Measurements from ENCODE around the gene KPTN.
A peak's percentile ranks its signal among the peaks of the same experiment; 100 is the strongest.

KPTN gene

GRCh38 chr19:47520343-47520806 is 36.4 kb upstream of the KPTN start:
- no peak overlapping the region for H3K4me3 ChIP-seq
- no peak overlapping the region for H3K9ac ChIP-seq (ENCODE audit: insufficient read length)
- no peaks in the 10 kb centered on the region for H3K9me3 ChIP-seq (ENCODE audit: low read depth, low read length)
- TF ChIP-seq FOXP2 (optimal IDR thresholded peaks at IDR 0.05; ENCODE audit: control extremely low read depth, extremely low read length, insufficient read depth) (no peak), POLR2AphosphoS5 (IDR thresholded peaks at IDR 0.05; ENCODE audit: borderline replicate concordance, low read depth, low read length) (no peak), EZH2 (IDR thresholded peaks at IDR 0.05) (no peak)
- no peak overlapping the region for H3K27ac ChIP-seq
- no peak for DNase-seq (ENCODE audit: low read depth, low spot score)
- no peaks in the 10 kb centered on the region for H3K36me3 ChIP-seq (ENCODE audit: insufficient read depth, low read length)

- no peak for TF ChIP-seq EZH2 (IDR thresholded peaks at IDR 0.05)
- no peak for TF ChIP-seq FOXP2 (optimal IDR thresholded peaks at IDR 0.05; ENCODE audit: control extremely low read depth, extremely low read length, insufficient read depth)
- TF ChIP-seq POLR2AphosphoS5 (IDR thresholded peaks at IDR 0.05; ENCODE audit: borderline replicate concordance, low read depth, low read length): no peak
- Histone ChIP-seq H3K36me3 (ENCODE audit: insufficient read depth, low read length) (no peaks in the 10 kb centered on the region), H3K4me3 (no peak overlapping the region), H3K9me3 (ENCODE audit: low read depth, low read length) (no peaks in the 10 kb centered on the region), H3K9ac (ENCODE audit: insufficient read length) (no peak overlapping the region), H3K27ac (no peak overlapping the region)
- no peak for DNase-seq (ENCODE audit: low read depth, low spot score)
Observed at GRCh38 chr19:47518854-47519253, 34.8 kb upstream of the KPTN start.

DNA sequence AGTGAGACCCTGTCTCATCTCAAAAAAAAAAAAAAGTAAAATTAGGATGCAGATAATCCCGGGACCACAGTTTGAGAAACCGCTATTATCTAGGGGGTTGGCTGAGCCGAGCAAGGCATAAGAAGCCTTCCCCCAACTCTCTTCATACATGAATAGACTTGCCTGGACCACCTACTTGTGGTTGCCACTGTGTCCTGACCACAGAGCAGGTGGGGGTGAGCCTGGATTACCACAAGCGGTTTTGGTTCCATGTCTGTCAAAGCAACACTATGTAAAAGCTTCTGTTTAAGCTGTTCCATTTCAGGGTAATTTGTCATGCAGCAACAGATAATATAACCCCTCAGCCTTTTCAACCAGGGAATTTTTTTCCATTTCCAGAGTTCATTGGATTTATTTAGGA is 34.1 kb upstream of the KPTN start:
- H3K9ac ChIP-seq (ENCODE audit: insufficient read length): no peak overlapping the region
- no peaks in the 10 kb centered on the region for H3K36me3 ChIP-seq (ENCODE audit: insufficient read depth, low read length)
- H3K9me3 ChIP-seq (ENCODE audit: low read depth, low read length): no peaks in the 10 kb centered on the region
- TF ChIP-seq EZH2 (IDR thresholded peaks at IDR 0.05): no peak
- no peak for TF ChIP-seq POLR2AphosphoS5 (IDR thresholded peaks at IDR 0.05; ENCODE audit: borderline replicate concordance, low read depth, low read length)
- TF ChIP-seq FOXP2 (optimal IDR thresholded peaks at IDR 0.05; ENCODE audit: control extremely low read depth, extremely low read length, insufficient read depth): no peak
- no peak for DNase-seq (ENCODE audit: low read depth, low spot score)
- no peak overlapping the region for H3K27ac ChIP-seq
- no peak overlapping the region for H3K4me3 ChIP-seq

DNA sequence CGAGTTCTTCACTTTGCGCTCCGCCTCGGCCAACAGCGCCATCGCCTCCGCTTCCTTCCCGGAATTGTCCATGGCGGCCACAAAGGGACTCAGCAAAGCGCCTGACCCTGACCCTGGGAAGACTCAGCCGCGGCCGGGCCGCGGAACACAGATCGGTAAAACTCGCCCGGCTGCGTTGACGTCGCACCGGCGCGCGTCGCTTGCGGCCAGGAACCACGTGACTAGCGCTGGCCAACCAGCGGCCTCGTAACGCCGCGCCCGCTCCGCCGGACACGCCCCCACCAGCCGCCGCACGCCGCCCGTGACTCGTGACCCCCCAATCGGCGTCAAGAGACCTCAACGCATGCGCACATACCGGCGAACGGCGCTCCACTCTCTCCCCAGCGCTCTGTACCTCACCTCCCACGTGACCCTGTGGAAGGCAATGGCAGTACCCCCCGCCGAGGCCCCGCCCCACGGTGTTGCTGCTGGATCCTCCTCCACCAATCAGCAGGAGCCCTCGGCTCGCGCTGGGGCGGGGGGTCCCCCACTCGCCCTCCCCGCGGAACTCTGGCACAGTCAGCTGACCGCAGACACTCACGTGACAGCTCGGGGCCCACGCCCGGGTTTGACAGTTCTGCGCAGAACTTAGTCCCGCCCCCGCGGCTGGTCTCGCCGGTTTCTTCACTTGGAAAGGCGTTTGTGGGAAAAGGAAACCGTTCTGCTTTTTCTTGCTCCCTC is 31.0 kb upstream of the KPTN start, which contains the start of gene NAPA:
TSS of gene NAPA (minus strand) at position 195 of the 720 bp plus-strand sequence. CDS start at position 72, 123 bp downstream.
- Histone ChIP-seq H3K9me3 (ENCODE audit: low read depth, low read length) (no peaks in the 10 kb centered on the region), H3K9ac (ENCODE audit: insufficient read length) (peak within 1 kb of the TSS; percentile 98), H3K4me3 (peak within 1 kb of the TSS; percentile 100), H3K36me3 (ENCODE audit: insufficient read depth, low read length) (no peaks in the 10 kb centered on the region), H3K27ac (peak within 1 kb of the TSS; percentile 83)
- TF ChIP-seq FOXP2 (optimal IDR thresholded peaks at IDR 0.05; ENCODE audit: control extremely low read depth, extremely low read length, insufficient read depth) (peak; percentile 94), POLR2AphosphoS5 (IDR thresholded peaks at IDR 0.05; ENCODE audit: borderline replicate concordance, low read depth, low read length) (peak; percentile 79; the same call in 1 of the 2 replicates), EZH2 (IDR thresholded peaks at IDR 0.05) (no peak)
- peak; percentile 99 for DNase-seq (ENCODE audit: low read depth, low spot score)

- H3K4me3 ChIP-seq: peak overlapping the region; percentile 100
- no peaks in the 10 kb centered on the region for H3K36me3 ChIP-seq (ENCODE audit: insufficient read depth, low read length)
- DNase-seq (ENCODE audit: low read depth, low spot score): no peak
- no peak for TF ChIP-seq EZH2 (IDR thresholded peaks at IDR 0.05)
- no peak for TF ChIP-seq POLR2AphosphoS5 (IDR thresholded peaks at IDR 0.05; ENCODE audit: borderline replicate concordance, low read depth, low read length)
- no peak for TF ChIP-seq FOXP2 (optimal IDR thresholded peaks at IDR 0.05; ENCODE audit: control extremely low read depth, extremely low read length, insufficient read depth)
- no peaks in the 10 kb centered on the region for H3K9me3 ChIP-seq (ENCODE audit: low read depth, low read length)
- H3K27ac ChIP-seq: peak overlapping the region; percentile 75
- peak overlapping the region; percentile 98 for H3K9ac ChIP-seq (ENCODE audit: insufficient read length)
Observed at GRCh38 chr19:47514151-47514868, 30.3 kb upstream of the KPTN start.

DNA sequence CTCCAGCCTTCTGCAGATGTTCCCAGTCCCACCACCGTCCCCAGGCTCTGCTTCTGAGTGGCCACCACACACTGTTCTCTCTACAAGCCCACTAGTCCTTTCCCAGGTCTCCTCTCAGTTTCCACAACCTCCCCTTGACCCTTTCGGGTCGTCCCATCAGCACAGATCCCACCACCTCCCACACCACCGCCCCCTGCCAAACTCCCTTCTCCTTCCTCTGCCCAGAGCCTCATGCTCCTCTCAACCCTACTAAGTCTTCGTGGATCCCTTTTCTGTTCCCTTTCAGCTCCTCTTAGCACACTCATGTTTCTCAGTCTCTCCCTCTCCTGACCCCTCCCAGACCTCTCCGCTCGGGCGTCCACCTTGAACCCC is 28.9 kb upstream of the KPTN start:
- H3K4me3 ChIP-seq: no peak overlapping the region
- H3K36me3 ChIP-seq (ENCODE audit: insufficient read depth, low read length): no peaks in the 10 kb centered on the region
- peak overlapping the region; percentile 14 for H3K9ac ChIP-seq (ENCODE audit: insufficient read length)
- TF ChIP-seq POLR2AphosphoS5 (IDR thresholded peaks at IDR 0.05; ENCODE audit: borderline replicate concordance, low read depth, low read length) (no peak), EZH2 (IDR thresholded peaks at IDR 0.05) (no peak)
- H3K9me3 ChIP-seq (ENCODE audit: low read depth, low read length): no peaks in the 10 kb centered on the region
- DNase-seq (ENCODE audit: low read depth, low spot score): no peak
- H3K27ac ChIP-seq: no peak overlapping the region

DNA sequence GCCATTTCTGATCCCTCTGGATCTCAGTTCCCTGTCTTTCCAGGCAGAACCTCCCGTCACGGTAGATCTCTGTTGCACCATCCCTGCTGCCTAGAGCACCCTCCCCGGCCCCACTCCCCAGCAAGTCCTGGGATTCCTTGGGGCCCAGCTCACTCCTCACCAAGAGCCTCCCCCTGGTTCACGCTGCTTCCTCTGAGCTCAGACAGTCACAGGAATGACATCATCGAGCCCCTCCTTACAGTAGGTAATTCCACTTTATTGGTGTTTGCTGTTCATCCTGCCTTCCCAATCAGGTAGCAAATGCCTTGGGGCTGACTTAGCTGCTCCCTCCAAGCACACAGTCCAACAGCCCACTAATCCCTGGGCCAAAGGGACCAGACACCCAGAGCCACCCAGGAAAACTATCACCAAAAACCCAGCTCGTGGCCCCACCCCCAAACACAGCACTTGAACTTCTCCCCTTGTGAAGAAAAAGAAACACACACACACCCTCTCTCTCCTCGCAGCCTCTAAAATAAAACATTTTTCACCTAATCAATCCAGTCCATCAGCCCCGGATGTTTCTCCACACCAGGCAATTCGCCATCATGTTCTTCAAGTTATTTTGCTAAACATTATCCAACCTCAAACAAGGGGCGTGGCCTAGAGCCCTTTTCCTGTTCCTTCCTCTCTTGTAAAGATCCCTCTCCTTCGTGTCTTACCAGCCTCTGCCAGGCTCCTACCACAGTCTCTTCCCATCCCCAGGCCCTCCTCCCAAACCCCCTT is 28.3 kb upstream of the KPTN start:
- Histone ChIP-seq H3K36me3 (ENCODE audit: insufficient read depth, low read length) (no peaks in the 10 kb centered on the region), H3K9ac (ENCODE audit: insufficient read length) (peak overlapping the region; percentile 14), H3K4me3 (no peak overlapping the region), H3K9me3 (ENCODE audit: low read depth, low read length) (no peaks in the 10 kb centered on the region), H3K27ac (no peak overlapping the region)
- no peak for DNase-seq (ENCODE audit: low read depth, low spot score)
- TF ChIP-seq FOXP2 (optimal IDR thresholded peaks at IDR 0.05; ENCODE audit: control extremely low read depth, extremely low read length, insufficient read depth): no peak
- TF ChIP-seq POLR2AphosphoS5 (IDR thresholded peaks at IDR 0.05; ENCODE audit: borderline replicate concordance, low read depth, low read length): no peak
- no peak for TF ChIP-seq EZH2 (IDR thresholded peaks at IDR 0.05)

- Histone ChIP-seq H3K27ac (no peak overlapping the region), H3K9ac (ENCODE audit: insufficient read length) (no peak overlapping the region)
- no peak for DNase-seq (ENCODE audit: low read depth, low spot score)
Observed at GRCh38 chr19:47511681-47512080, 27.7 kb upstream of the KPTN start.

More at GRCh38 chr19:47511681-47512080, 27.7 kb upstream of the KPTN start:
- Histone ChIP-seq H3K36me3 (ENCODE audit: insufficient read depth, low read length) (no peaks in the 10 kb centered on the region), H3K4me3 (no peak overlapping the region), H3K9me3 (ENCODE audit: low read depth, low read length) (no peaks in the 10 kb centered on the region)
- no peak for TF ChIP-seq POLR2AphosphoS5 (IDR thresholded peaks at IDR 0.05; ENCODE audit: borderline replicate concordance, low read depth, low read length)
- TF ChIP-seq FOXP2 (optimal IDR thresholded peaks at IDR 0.05; ENCODE audit: control extremely low read depth, extremely low read length, insufficient read depth): no peak
- TF ChIP-seq EZH2 (IDR thresholded peaks at IDR 0.05): no peak
